GM13977 (cell line): Measurements from ENCODE around the gene KCP.

Experiments used
- DNase-seq: peaks from one replicate; pipeline ENCODE4 v3.0.0; 2012; ENCODE audit warnings: low spot score
- CTCF ChIP-seq: IDR thresholded peaks from 2 replicates; pipeline ENCODE4 v1.5.1; 2012; ENCODE audit warnings: mild to moderate bottlenecking, control low read depth; ENCODE audit not compliant: insufficient read depth; ENCODE audit errors: extremely low read depth, missing control alignments
- in situ Hi-C: fragments of 300-500 bp; cut with MboI; formaldehyde crosslinking; loops from one replicate; pipeline ENCODE4 v1.12.0; 2022; ENCODE audit warnings: low sequenced_read_pairs, low pct_unique_long_range_greater_than_20kb, mixed read lengths, inconsistent platforms; ENCODE audit not compliant: unreplicated experiment

Gene KCP

DNA sequence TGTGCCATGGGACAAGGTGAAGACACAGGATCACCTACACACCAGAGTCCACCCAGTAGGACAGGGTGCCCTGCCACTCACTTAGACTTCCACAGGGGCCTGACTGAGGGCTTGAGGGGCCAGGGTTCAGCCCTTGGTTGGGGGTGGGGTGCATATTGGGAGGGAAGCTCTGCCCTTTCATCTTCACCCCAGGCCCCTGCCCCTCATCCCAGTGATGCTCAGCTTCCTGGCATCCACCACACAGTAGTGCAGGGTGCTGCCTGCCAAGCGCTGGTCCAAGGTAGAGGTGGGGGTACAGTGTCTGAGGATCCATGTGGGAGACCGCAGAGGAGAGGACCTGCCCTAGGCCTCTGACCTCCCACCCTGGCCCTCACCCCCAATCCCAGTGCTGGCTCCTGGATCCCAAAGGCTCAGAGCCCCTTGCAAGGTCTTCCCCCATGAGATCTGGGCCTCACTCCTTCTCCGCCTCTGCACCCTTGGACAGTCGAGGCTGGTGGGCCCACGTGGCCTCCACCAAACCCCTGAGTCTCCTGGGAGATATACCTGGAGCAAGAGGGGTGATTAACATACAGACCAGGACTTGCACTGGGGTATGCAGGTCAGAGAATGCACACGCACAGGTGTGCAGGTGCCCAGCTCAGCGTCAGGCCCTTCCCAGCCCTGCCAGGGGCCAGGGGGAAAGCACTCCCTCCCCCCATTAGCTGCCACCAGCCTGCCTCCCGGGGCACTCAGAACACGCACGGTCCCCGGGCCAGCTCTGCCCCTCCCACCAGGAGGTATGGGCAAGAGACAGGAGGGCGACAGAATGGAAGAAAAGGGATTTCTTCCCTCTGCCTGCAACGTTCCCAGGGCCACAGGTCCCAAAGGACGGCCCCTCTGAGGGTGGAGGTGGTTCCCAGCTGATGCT is 18.6 kb upstream of the KCP start:
- DNase-seq = no peak
- no peak for TF ChIP-seq CTCF
- in situ Hi-C loops = no loop called here

DNA sequence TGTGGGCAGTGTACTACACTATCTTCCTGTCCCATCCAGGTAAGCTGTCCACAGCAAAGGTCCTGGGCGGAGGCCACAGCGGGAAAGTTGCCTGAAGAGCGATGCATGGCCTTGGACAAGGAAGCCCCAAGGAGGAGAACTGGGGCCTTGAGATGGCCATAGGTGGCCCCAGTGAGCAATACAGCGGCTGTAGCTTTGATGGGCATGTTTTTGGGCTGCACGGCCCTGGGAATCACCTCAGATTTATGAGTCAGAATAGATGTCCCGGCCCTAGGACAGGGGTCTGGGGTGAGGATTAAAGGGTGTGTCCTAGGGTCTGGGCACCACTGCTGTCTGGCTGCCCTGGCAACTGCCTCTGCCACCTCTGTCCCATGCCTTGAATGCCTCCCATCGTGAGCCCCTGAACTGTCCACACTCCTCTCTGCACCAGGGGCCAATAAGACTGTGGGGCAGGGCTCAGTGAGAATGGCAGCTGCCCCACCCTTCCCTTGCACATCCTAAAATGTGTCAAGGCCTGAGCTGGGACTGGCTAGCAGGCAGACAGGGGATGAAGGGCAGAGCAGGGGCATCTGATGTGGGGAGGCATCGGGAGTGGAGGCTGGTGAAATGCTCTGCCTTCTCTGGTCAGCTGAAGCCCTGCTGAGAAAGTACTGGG is 17.8 kb upstream of the KCP start:
- no peak for DNase-seq
- in situ Hi-C loops = no loop called here
- no peak for TF ChIP-seq CTCF

GRCh38 chr7:128924707-128925588 is 14.4 kb upstream of the KCP start:
- in situ Hi-C loops = no loop called here
- TF ChIP-seq CTCF = no peak
- no peak for DNase-seq

GRCh38 chr7:128923411-128923800 is 12.9 kb upstream of the KCP start:
- in situ Hi-C loops = no loop called here
- TF ChIP-seq CTCF = no peak
- DNase-seq = no peak

GRCh38 chr7:128922496-128923410 is 12.2 kb upstream of the KCP start:
- in situ Hi-C loops = no loop called here
- no peak for DNase-seq
- no peak for TF ChIP-seq CTCF
